GM23248 (cell line): ENCODE data around the gene CCDC38.

Experiments
- EZH2 ChIP-seq: fragments of 200-600 bp; sonication (generic); IDR thresholded peaks from 2 replicates; pipeline ENCODE4 v1.6.1; 2018; ENCODE audit warnings: antibody characterized with exemption, mild to moderate bottlenecking; ENCODE audit not compliant: insufficient read depth, poor library complexity, severe bottlenecking
- EZH2phosphoT487 ChIP-seq: fragments of 200-600 bp; sonication (generic); IDR thresholded peaks from 2 replicates; pipeline ENCODE4 v1.6.1; 2018; ENCODE audit warnings: antibody characterized with exemption, moderate library complexity, mild to moderate bottlenecking, low read depth; ENCODE audit not compliant: insufficient read depth

- no peak for TF ChIP-seq EZH2
- TF ChIP-seq EZH2phosphoT487, result no peak
These were observed 105.7 kb downstream of the CCDC38 start for GRCh38 chr12:95836630-95837239.
